Activated B cell treated with CpG ODN at 0.5 μM for 24 hours (primary cell): Measurements from ENCODE around the gene NR6A1. TPM values are rescaled to one million over a fixed set of nuclear protein-coding genes. Genes with fewer than 3 reads are reported as not detected.

Experiments
- ATAC-seq: fragments of 200-7000 bp; cut with Tn5 transposase; one replicate; pipeline ENCODE4 v1.10.0; 2021; ENCODE audit warnings: low read depth, mild to moderate bottlenecking, moderate library complexity
- CTCF ChIA-PET: fragments of 350-600 bp; sonication (Branson Sonifier 250); formaldehyde crosslinking; loops from one replicate; lab custom pipeline; 2021; ENCODE audit warnings: antibody characterized with exemption; lab: Charles Lee
- POLR2A ChIA-PET: fragments of 350-600 bp; sonication (Branson Sonifier 250); formaldehyde crosslinking; loops from one replicate; lab custom pipeline; 2021; ENCODE audit warnings: antibody characterized with exemption; lab: Charles Lee
- DNase-seq: peaks from one replicate; pipeline ENCODE4 v3.0.0; 2022
- H3K27ac Mint-ChIP-seq: one replicate; pipeline ENCODE4 v1.8.0; 2020; ENCODE audit warnings: mixed read lengths
- H3K27me3 Mint-ChIP-seq: one replicate; pipeline ENCODE4 v1.8.0; 2021; ENCODE audit warnings: mixed read lengths
- H3K36me3 Mint-ChIP-seq: one replicate; pipeline ENCODE4 v1.8.0; 2021; ENCODE audit warnings: low read depth, mixed read lengths
- H3K4me1 Mint-ChIP-seq: one replicate; pipeline ENCODE4 v1.8.0; 2021; ENCODE audit warnings: mixed read lengths
- H3K4me3 Mint-ChIP-seq: one replicate; pipeline ENCODE4 v1.8.0; 2020; ENCODE audit warnings: mild to moderate bottlenecking, mixed read lengths
- H3K9me3 Mint-ChIP-seq: one replicate; pipeline ENCODE4 v1.8.0; 2020; ENCODE audit warnings: mixed read lengths
- intact Hi-C: fragments of 100-400 bp; cut with micrococcal nuclease; formaldehyde crosslinking; loops from one replicate; pipeline ENCODE4 v1.15.1; 2024
- total RNA-seq: library from RNA; stranded (reverse); gene quantifications from 2 replicates; pipeline ENCODE4 v1.2.3, GENCODE V29; 2022
- TF ChIP-seq, protein P1 (sequence below): fragments of 200-600 bp; IDR thresholded peaks from one replicate; pipeline ENCODE4 v1.8.0; 2022; ENCODE audit warnings: antibody characterized with exemption, mild to moderate bottlenecking

Gene NR6A1
- total RNA-seq, 1 donor from 2014 or later, result 3.1 TPM

DNA sequence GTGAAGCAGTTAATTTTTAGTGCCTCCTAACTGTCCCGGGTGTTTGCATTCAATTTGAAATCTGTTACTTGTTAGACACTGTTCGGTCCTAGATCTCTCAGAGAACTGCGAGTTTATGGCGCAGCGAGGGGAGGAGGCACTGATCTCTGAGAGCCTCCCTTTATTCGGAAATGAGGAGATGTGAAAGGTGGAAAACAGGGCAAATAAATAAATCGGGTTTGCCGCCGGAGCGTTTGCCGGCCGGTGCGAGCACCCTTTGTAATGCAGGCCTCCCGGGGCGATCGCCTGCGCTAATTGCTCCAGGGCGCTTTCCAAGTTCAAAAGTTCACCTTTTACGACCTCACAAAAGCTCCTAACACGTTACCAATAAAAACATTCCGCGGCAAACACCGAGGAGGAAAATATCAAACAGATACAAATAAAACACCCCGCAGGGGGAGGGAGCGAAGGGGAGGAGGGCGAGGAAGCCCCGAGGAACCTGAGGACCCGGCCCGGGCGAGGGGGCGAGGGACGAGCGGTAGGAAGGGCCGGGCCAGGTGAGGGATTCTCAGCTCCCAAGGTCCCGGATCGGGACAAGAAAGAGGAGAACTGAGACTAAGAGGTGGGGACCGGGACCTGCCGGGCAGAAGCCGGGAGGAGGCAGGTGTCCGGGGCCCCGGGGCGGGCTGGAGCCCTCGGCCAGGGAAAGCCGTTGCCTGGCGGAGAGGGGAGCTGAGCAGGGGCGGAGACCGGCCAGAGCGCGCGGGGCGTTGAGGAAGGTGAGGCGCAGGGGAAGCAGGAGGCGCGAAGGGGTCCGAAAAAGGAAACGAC lies 1.4 kb downstream of the NR6A1 start:
- intact Hi-C loops, result loop anchor here (2.0 to 5.0 kb wide), 5 partner anchors 93 to 471 kb away; partner anchors contain the start of genes ARPC5L, HSPA5, PPP6C and RABEPK
- peaks cover 34% of the 10 kb centered on the region for H3K27me3 Mint-ChIP-seq
- peaks cover 6% of the 10 kb centered on the region for H3K36me3 Mint-ChIP-seq
- no peaks in the 10 kb centered on the region for H3K9me3 Mint-ChIP-seq
- TF ChIP-seq, protein P1, sequence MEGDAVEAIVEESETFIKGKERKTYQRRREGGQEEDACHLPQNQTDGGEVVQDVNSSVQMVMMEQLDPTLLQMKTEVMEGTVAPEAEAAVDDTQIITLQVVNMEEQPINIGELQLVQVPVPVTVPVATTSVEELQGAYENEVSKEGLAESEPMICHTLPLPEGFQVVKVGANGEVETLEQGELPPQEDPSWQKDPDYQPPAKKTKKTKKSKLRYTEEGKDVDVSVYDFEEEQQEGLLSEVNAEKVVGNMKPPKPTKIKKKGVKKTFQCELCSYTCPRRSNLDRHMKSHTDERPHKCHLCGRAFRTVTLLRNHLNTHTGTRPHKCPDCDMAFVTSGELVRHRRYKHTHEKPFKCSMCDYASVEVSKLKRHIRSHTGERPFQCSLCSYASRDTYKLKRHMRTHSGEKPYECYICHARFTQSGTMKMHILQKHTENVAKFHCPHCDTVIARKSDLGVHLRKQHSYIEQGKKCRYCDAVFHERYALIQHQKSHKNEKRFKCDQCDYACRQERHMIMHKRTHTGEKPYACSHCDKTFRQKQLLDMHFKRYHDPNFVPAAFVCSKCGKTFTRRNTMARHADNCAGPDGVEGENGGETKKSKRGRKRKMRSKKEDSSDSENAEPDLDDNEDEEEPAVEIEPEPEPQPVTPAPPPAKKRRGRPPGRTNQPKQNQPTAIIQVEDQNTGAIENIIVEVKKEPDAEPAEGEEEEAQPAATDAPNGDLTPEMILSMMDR, result no peak
- ATAC-seq (no peak), DNase-seq (peak; percentile 44)
- CTCF ChIA-PET, result interaction anchor here (3.5 to 10.3 kb wide), 2 partner anchors 84 to 373 kb away, joined by 18 to 216 read pairs; partner anchors contain the start of genes SCAI and WDR38
- peaks cover 36% of the 10 kb centered on the region for H3K4me1 Mint-ChIP-seq
- peak overlapping the region; percentile 90 for H3K4me3 Mint-ChIP-seq
- POLR2A ChIA-PET, result interaction anchor here (0.5 to 2.6 kb wide), 7 partner anchors 86 to 471 kb away, joined by 3 to 23 read pairs (median 7); partner anchors contain the start of genes ARPC5L, HSPA5 and RPL35
- no peak overlapping the region for H3K27ac Mint-ChIP-seq

- Mint-ChIP-seq H3K4me1 (peaks cover 36% of the 10 kb centered on the region), H3K9me3 (no peaks in the 10 kb centered on the region), H3K36me3 (peaks cover 6% of the 10 kb centered on the region), H3K4me3 (peak overlapping the region; percentile 90), H3K27me3 (peaks cover 33% of the 10 kb centered on the region), H3K27ac (no peak overlapping the region)
- CTCF ChIA-PET, result interaction anchor here (10.3 kb wide), 1 partner anchor 84 kb away, joined by 216 read pairs; the partner anchor contains the start of gene WDR38
- POLR2A ChIA-PET, result interaction anchor here (0.5 kb wide), 1 partner anchor 126 kb away, joined by 4 read pairs; no protein-coding TSS in a partner anchor
- TF ChIP-seq, protein P1, result no peak
- DNase-seq (no peak), ATAC-seq (no peak)
- intact Hi-C loops, result no loop called here
Observed at GRCh38 chr9:124768750-124769548, 2.2 kb downstream of the NR6A1 start.

DNA sequence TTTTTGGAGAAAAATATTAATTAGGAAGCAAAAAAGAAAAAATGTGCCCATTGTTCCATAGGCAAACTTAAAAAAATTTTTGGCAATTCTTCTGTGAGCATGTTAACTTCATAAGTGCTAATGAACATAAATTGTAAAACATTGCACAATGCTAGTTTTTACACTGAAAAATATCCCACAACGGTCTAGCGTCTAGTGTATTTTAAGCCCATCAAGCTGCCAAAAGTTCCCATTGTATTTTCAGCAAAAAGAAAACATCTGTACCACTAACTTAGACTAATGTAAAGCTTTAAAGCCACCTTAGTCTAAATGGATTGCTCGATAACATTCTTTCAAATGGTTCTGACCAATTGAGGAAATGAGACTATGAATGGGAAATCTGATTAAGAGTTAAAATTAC lies 2.8 kb downstream of the NR6A1 start:
- DNase-seq (no peak), ATAC-seq (no peak)
- H3K36me3 Mint-ChIP-seq, result peaks cover 6% of the 10 kb centered on the region
- H3K4me1 Mint-ChIP-seq, result peaks cover 36% of the 10 kb centered on the region
- intact Hi-C loops, result no loop called here
- H3K27me3 Mint-ChIP-seq, result peaks cover 33% of the 10 kb centered on the region
- CTCF ChIA-PET, result interaction anchor here (10.3 kb wide), 1 partner anchor 85 kb away, joined by 216 read pairs; the partner anchor contains the start of gene WDR38
- H3K27ac Mint-ChIP-seq, result no peak overlapping the region
- POLR2A ChIA-PET, result no interaction called here
- H3K4me3 Mint-ChIP-seq, result no peak overlapping the region
- no peaks in the 10 kb centered on the region for H3K9me3 Mint-ChIP-seq
- TF ChIP-seq, protein P1, result no peak

DNA sequence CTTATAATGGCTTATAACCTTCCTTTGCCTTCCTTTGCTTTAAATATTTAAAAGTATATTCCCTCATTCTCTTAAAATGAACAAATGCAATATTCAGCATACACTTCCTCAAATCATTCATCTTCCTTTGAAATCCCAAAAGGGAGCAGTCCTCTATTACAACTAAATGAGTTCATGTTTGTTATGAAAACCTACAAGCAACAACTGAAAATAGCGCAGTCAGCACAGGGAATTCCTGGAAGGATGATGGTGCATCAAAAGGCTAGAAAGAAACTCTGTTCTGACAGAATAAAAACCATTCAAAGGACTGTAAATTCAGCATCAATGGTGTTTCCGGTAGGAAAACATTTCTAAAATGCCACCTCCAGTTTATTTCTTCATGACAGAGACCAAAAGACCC lies 3.3 kb downstream of the NR6A1 start:
- H3K36me3 Mint-ChIP-seq, result peaks cover 6% of the 10 kb centered on the region
- ATAC-seq (no peak), DNase-seq (no peak)
- H3K4me1 Mint-ChIP-seq, result peaks cover 36% of the 10 kb centered on the region
- H3K27me3 Mint-ChIP-seq, result peaks cover 35% of the 10 kb centered on the region
- H3K9me3 Mint-ChIP-seq, result no peaks in the 10 kb centered on the region
- no peak overlapping the region for H3K4me3 Mint-ChIP-seq
- TF ChIP-seq, protein P1, result no peak
- intact Hi-C loops, result no loop called here
- ChIA-PET POLR2A (interaction anchor here (0.7 kb wide), 1 partner anchor 108 kb away, joined by 5 read pairs; no protein-coding TSS in a partner anchor), CTCF (interaction anchor here (1.3 to 10.3 kb wide), 2 partner anchors 84 to 86 kb away, joined by 3 to 216 read pairs; partner anchors contain the start of gene WDR38)
- no peak overlapping the region for H3K27ac Mint-ChIP-seq
